ENCODE data around the gene POLR2F. TPM values are rescaled to one million over a fixed set of nuclear protein-coding genes. Genes with fewer than 3 reads are reported as not detected.

POLR2F gene
- total RNA-seq (2022; extraction: Qiagen RNA extraction), result 118 to 139 TPM (median 126 TPM) in 5 replicates

DNA sequence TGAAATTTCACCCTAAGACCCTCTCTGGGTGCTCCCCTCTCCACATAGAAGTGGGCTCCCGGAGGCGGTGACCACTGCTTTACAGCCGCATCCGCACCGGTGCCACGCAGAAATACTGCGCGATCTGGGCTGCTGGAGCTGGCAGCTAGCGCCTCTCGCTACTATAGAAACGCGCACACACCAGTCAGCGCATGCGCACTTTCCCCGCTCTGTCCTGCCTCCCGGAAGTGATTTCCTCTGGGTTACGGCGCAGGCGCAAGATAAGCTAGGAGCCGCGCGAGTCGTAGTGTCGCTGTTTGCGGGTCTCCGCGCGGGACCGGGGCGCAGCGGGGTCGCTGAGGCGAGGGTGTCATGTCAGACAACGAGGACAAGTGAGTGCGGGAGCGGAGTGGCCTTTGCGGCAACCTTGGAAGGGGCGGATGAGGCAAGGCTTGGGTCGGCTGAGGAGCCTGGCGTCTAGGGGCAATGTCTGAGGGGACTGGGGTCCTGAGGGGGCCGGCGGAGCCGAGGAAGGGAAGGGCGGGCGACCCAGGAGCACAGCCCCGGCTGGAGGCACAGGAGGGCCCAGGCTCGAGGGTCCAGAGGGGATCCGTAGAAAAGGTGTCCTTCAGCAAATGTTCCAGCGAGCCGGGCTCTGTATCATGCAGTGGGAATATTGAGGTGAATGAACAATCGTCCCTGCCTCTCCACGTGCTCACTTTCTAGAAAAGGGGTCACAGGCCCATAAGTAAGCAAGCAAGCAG lies at the start of gene POLR2F, which contains the start of gene C22orf23:
Gene POLR2F (plus strand): TSS at position 263 of the 743 bp plus-strand sequence. CDS start 89 bp downstream, at position 352.
Gene C22orf23 (minus strand): TSS at position 165 of the 743 bp plus-strand sequence. CDS start 452 bp downstream, outside the sequence.

GRCh38 chr22:37905534-37906363 lies 47.8 kb upstream of the POLR2F start, which contains the start of gene MICALL1:
Gene MICALL1, plus strand, starts transcription at chr22:37906297. Its CDS starts 126 bp downstream, at chr22:37906423.

DNA sequence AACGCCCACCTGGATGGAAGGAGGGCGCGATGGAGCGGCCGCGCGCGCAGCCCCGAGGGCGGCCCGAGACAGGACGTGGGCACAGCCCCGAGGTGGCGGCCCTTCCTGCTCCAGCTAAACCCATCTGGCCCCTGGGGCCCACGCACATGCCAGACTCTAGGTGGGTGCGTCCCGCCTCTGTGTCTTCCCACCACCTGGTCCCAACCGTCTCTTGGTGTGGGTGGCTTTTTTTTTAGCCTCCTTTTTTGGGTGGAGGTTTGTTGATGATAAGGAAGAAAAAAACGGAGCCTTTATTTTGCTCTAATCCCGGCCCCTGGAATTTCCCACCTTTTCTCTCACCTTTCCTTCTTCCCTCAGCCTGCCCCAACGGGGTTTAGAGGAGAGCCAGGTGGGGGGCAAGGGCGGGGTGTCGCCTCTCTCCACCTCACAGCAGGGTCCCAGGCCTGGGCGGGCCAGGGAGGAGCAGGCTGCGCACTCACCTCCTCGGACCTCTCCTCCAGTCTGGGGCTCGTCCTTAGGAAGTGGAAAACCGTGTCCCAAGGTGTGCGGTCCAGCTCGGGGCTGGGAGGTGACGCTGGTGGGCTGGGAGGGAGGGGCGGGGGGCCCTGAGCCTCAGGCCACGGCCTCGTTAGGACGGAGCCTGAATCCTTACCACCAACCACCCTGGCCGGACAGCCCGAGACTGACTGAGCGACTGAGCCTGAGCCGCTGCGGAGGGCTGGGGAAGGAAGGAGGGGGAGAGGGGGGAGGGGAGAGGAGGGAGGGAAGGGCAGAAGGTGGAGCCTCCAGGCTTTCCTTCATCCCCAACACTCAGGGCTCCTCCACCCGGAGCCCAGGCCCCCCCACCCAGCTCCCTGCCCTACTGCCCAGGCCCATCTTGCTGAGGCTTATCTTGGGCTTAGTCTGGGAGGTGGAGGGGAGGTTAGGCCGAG lies 30.6 kb downstream of the POLR2F start, which contains the start of gene SOX10:
Gene SOX10 (minus strand): TSS at position 696 of the 932 bp plus-strand sequence. CDS start 771 bp downstream, outside the sequence.

Other genes with a start within 250 kb of the POLR2F start
- 2.7 to 3.8 TPM (median 3.0 TPM) in 5 replicates for gene GCAT, start 145.8 kb upstream of the POLR2F start, total RNA-seq (2022; extraction: Qiagen RNA extraction)
- not detected in 5 replicates for gene GALR3, start 130.3 kb upstream of the POLR2F start, total RNA-seq (2022; extraction: Qiagen RNA extraction)
- 18.1 to 25.4 TPM (median 21.6 TPM) in 5 replicates for gene ANKRD54, start 109.4 kb upstream of the POLR2F start, total RNA-seq (2022; extraction: Qiagen RNA extraction)
- gene EIF3L, start 104.3 kb upstream of the POLR2F start, total RNA-seq (2022; extraction: Qiagen RNA extraction), result 264 to 287 TPM (median 275 TPM) in 5 replicates
- 16.7 to 20.2 TPM (median 18.6 TPM) in 5 replicates for gene MICALL1, start 47.4 kb upstream of the POLR2F start, total RNA-seq (2022; extraction: Qiagen RNA extraction)
- 0.13 to 0.30 TPM (median 0.26 TPM) in 5 replicates for gene C22orf23, start 98 bp upstream of the POLR2F start, total RNA-seq (2022; extraction: Qiagen RNA extraction)
- gene SOX10, start 30.9 kb downstream of the POLR2F start, total RNA-seq (2022; extraction: Qiagen RNA extraction), result not detected in 5 replicates
- gene PICK1, start 103.7 kb downstream of the POLR2F start, total RNA-seq (2022; extraction: Qiagen RNA extraction), result 10.6 to 12.2 TPM (median 11.9 TPM) in 5 replicates
- gene SLC16A8, start 130.5 kb downstream of the POLR2F start, total RNA-seq (2022; extraction: Qiagen RNA extraction), result not detected in 5 replicates
- gene BAIAP2L2, start 157.0 kb downstream of the POLR2F start, total RNA-seq (2022; extraction: Qiagen RNA extraction), result 4.7 to 7.8 TPM (median 6.8 TPM) in 5 replicates
- 2.8 to 4.8 TPM (median 3.9 TPM) in 5 replicates for gene PLA2G6, start 228.1 kb downstream of the POLR2F start, total RNA-seq (2022; extraction: Qiagen RNA extraction)
- gene MAFF, start 248.3 kb downstream of the POLR2F start, total RNA-seq (2022; extraction: Qiagen RNA extraction), result 17.5 to 28.0 TPM (median 20.9 TPM) in 5 replicates

All from A549 treated with Mapracorat at 1 μM for 4 hours (cell line).